ENCODE results near the gene SLC8A1.

The SLC8A1 gene

GRCh38 chr2:40120026-40120425, 331.9 kb downstream of the SLC8A1 start:
- DNase-seq (ENCODE audit: low read depth in 2 of 2, low spot score in 1 of 2), result no peak

GRCh38 chr2:40118622-40119021, 333.3 kb downstream of the SLC8A1 start:
- no peak for DNase-seq (ENCODE audit: low read depth in 2 of 2, low spot score in 1 of 2)

GRCh38 chr2:40115894-40116293, 336.0 kb downstream of the SLC8A1 start:
- DNase-seq (ENCODE audit: low read depth in 2 of 2, low spot score in 1 of 2), result no peak

GRCh38 chr2:40115348-40115747, 336.5 kb downstream of the SLC8A1 start:
- DNase-seq (ENCODE audit: low read depth in 2 of 2, low spot score in 1 of 2), result no peak

GRCh38 chr2:40113997-40114396, 337.9 kb downstream of the SLC8A1 start:
- no peak for DNase-seq (ENCODE audit: low read depth in 2 of 2, low spot score in 1 of 2)

GRCh38 chr2:40113272-40113968, 338.5 kb downstream of the SLC8A1 start:
- no peak for DNase-seq (ENCODE audit: low read depth in 2 of 2, low spot score in 1 of 2)

GRCh38 chr2:40109381-40109780, 342.5 kb downstream of the SLC8A1 start:
- DNase-seq (ENCODE audit: low read depth in 2 of 2, low spot score in 1 of 2), result no peak

GRCh38 chr2:40108851-40109250, 343.0 kb downstream of the SLC8A1 start:
- no peak for DNase-seq (ENCODE audit: low read depth in 2 of 2, low spot score in 1 of 2)

- no peak for DNase-seq (ENCODE audit: low read depth in 2 of 2, low spot score in 1 of 2)
Observed at GRCh38 chr2:40106061-40106460, 345.8 kb downstream of the SLC8A1 start.

- DNase-seq (ENCODE audit: low read depth in 2 of 2, low spot score in 1 of 2), result no peak
Observed at GRCh38 chr2:40105593-40105992, 346.3 kb downstream of the SLC8A1 start.

- no peak for DNase-seq (ENCODE audit: low read depth in 2 of 2, low spot score in 1 of 2)
Observed at GRCh38 chr2:40103590-40103989, 348.3 kb downstream of the SLC8A1 start.

GRCh38 chr2:40103163-40103562, 348.7 kb downstream of the SLC8A1 start:
- DNase-seq (ENCODE audit: low read depth in 2 of 2, low spot score in 1 of 2), result no peak

GRCh38 chr2:40102447-40102846, 349.4 kb downstream of the SLC8A1 start:
- DNase-seq (ENCODE audit: low read depth in 2 of 2, low spot score in 1 of 2), result no peak

GRCh38 chr2:40101131-40101575, 350.7 kb downstream of the SLC8A1 start:
- DNase-seq (ENCODE audit: low read depth in 2 of 2, low spot score in 1 of 2), result no peak

GRCh38 chr2:40100676-40101075, 351.2 kb downstream of the SLC8A1 start:
- DNase-seq (ENCODE audit: low read depth in 2 of 2, low spot score in 1 of 2), result no peak

- DNase-seq (ENCODE audit: low read depth in 2 of 2, low spot score in 1 of 2), result no peak
Observed at GRCh38 chr2:40098786-40099470, 353.0 kb downstream of the SLC8A1 start.

- no peak for DNase-seq (ENCODE audit: low read depth in 2 of 2, low spot score in 1 of 2)
Observed at GRCh38 chr2:40097691-40098385, 354.1 kb downstream of the SLC8A1 start.

GRCh38 chr2:40096360-40096759, 355.5 kb downstream of the SLC8A1 start:
- no peak for DNase-seq (ENCODE audit: low read depth in 2 of 2, low spot score in 1 of 2)

GRCh38 chr2:40095000-40095399, 356.9 kb downstream of the SLC8A1 start:
- DNase-seq (ENCODE audit: low read depth in 2 of 2, low spot score in 1 of 2), result no peak

- no peak for DNase-seq (ENCODE audit: low read depth in 2 of 2, low spot score in 1 of 2)
Observed at GRCh38 chr2:40094451-40094850, 357.4 kb downstream of the SLC8A1 start.

- no peak for DNase-seq (ENCODE audit: low read depth in 2 of 2, low spot score in 1 of 2)
Observed at GRCh38 chr2:40093021-40093675, 358.7 kb downstream of the SLC8A1 start.

GRCh38 chr2:40090044-40090443, 361.8 kb downstream of the SLC8A1 start:
- DNase-seq (ENCODE audit: low read depth in 2 of 2, low spot score in 1 of 2), result no peak

Data from stimulated activated CD8-positive, alpha-beta memory T cell treated with anti-CD3 and anti-CD28 coated beads, Interleukin-4, amount 100 ng/mL, for 1 hour (primary cell).